Nephron (organoid): ENCODE results near the gene LIMK2.

Source experiments
- H3K27ac Mint-ChIP-seq, 3 experiments: 2 replicates each; pipeline ENCODE4 v1.8.0; 2020; ENCODE audit warnings: mixed read lengths in 3 of 3, mild to moderate bottlenecking in 2 of 3, moderate library complexity in 1 of 3
- H3K27me3 Mint-ChIP-seq: 2 replicates; pipeline ENCODE4 v1.8.0; 2021; ENCODE audit warnings: low read depth, mild to moderate bottlenecking, moderate library complexity, mixed read lengths
- H3K36me3 Mint-ChIP-seq: 2 replicates; pipeline ENCODE4 v1.8.0; 2020; ENCODE audit warnings: low read depth, mixed read lengths
- H3K4me1 Mint-ChIP-seq: 2 replicates; pipeline ENCODE4 v1.8.0; 2020; ENCODE audit warnings: mixed read lengths
- H3K4me3 Mint-ChIP-seq, 3 experiments: 2 replicates each; pipeline ENCODE4 v1.8.0; 2020; ENCODE audit warnings: mild to moderate bottlenecking in 3 of 3, mixed read lengths in 3 of 3, moderate library complexity in 2 of 3
- H3K9me3 Mint-ChIP-seq: 2 replicates; pipeline ENCODE4 v1.8.0; 2020; ENCODE audit warnings: mixed read lengths
- TF ChIP-seq, protein P1 (sequence below), 3 experiments: fragments of 200-600 bp; sonication (generic); IDR thresholded peaks; one replicate each; pipeline ENCODE4 v1.5.0; 2021; ENCODE audit warnings: antibody characterized with exemption in 3 of 3; ENCODE audit not compliant: unreplicated experiment in 3 of 3

LIMK2 gene

DNA sequence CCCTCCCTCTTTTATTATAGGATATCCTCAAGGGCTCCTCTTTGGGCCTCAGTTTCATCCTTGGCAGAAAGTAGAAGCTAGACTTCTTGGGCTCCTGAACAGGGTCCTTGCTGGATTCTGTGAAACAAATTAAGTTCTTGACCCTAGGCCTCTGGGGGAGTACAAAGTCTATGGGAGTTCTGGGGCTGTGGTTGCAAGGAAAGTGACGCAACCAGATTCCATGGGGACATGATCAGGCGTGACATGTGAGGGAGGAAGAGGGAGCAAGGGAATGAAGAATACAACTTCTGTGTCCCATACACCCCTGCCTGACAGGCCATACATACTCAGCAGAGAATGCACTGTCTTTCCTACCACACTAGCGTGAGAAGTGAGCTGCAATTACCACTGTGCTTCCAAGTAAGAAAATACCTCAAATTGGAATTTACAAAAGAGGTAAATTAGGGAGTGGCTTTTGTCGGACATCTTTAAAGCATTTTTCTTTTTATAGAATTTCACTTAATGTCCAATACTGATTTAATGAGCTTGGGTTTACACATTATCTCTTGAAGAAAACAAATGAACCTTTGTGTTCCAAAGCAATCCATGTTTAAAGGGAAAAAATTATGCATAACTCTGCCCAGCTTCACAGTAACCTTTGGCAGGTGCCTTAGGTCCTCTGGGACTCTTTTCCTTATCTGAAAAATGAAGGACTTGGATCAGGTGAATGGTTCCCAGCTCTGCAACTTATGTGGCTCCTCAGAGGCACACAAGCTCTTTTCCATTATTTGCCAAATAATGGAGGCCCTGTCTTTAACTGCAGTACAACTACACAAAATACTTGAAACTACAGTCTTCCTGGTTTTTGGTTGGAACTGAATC, 38.9 kb downstream of the LIMK2 start:
- Mint-ChIP-seq H3K27me3 (no peaks in the 10 kb centered on the region), H3K36me3 (peaks cover 6% of the 10 kb centered on the region), H3K4me3 (peak overlapping the region; percentile 89 to 93 (median 92)), H3K4me1 (peaks cover 60% of the 10 kb centered on the region), H3K9me3 (no peaks in the 10 kb centered on the region), H3K27ac (peak overlapping the region; percentile 68 to 95 (median 82))
- TF ChIP-seq, protein P1, sequence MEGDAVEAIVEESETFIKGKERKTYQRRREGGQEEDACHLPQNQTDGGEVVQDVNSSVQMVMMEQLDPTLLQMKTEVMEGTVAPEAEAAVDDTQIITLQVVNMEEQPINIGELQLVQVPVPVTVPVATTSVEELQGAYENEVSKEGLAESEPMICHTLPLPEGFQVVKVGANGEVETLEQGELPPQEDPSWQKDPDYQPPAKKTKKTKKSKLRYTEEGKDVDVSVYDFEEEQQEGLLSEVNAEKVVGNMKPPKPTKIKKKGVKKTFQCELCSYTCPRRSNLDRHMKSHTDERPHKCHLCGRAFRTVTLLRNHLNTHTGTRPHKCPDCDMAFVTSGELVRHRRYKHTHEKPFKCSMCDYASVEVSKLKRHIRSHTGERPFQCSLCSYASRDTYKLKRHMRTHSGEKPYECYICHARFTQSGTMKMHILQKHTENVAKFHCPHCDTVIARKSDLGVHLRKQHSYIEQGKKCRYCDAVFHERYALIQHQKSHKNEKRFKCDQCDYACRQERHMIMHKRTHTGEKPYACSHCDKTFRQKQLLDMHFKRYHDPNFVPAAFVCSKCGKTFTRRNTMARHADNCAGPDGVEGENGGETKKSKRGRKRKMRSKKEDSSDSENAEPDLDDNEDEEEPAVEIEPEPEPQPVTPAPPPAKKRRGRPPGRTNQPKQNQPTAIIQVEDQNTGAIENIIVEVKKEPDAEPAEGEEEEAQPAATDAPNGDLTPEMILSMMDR (IDR thresholded peaks at IDR 0.05; ENCODE audit: unreplicated experiment in 3 of 3) = no peak

DNA sequence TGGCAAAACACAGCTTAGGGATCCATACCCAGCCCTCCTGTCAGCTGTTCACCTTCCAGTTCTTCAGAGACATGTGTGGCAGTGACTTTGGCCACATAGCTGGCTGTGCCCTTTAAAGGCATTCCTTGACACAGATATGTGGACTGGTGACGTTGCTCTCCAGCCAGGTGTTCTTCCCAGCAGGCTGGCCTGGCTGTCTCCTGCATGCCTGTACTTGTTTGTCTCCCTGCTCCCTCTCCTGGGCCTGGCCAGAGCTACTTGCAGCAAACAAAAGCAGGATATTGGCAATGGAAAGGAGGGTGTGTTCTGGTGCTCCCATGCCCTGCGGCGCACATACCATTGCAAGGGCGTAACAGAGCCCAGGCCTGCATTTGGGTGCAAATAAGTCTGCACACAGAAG, 41.9 kb downstream of the LIMK2 start:
- TF ChIP-seq, protein P1 (IDR thresholded peaks at IDR 0.05; ENCODE audit: unreplicated experiment in 3 of 3) = no peak
- no peaks in the 10 kb centered on the region for H3K9me3 Mint-ChIP-seq
- H3K4me1 Mint-ChIP-seq = peaks cover 42% of the 10 kb centered on the region
- H3K27me3 Mint-ChIP-seq = no peaks in the 10 kb centered on the region
- H3K4me3 Mint-ChIP-seq = no peak overlapping the region
- H3K36me3 Mint-ChIP-seq = peaks cover 14% of the 10 kb centered on the region
- no peak overlapping the region for H3K27ac Mint-ChIP-seq

DNA sequence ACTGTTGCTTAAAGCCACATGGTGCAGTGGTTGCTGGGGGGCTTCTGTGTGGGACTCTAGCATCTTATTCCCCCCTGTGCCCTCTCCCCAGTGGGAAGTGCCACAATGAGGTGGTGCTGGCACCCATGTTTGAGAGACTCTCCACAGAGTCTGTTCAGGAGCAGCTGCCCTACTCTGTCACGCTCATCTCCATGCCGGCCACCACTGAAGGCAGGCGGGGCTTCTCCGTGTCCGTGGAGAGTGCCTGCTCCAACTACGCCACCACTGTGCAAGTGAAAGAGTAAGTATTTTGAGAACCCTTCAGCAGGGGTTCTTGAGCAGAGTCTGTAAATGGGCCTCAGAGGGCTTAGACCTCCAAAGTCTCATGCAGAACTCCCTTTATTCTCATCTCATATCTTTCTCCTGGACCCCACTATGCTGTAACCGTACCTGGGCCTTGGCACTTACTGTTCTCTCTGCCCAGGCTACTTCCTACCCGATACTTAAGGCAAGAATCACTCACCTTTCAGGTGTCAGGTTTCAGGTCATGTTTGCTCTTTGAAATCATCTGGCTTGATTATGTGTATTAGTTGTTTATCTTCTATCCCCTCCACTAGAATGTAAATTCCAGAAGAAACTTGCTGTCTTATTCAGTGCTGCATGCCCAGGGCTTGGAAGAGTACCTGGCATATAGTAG, 47.8 kb downstream of the LIMK2 start:
- Mint-ChIP-seq H3K36me3 (peaks cover 44% of the 10 kb centered on the region), H3K9me3 (no peaks in the 10 kb centered on the region)
- TF ChIP-seq, protein P1 (IDR thresholded peaks at IDR 0.05; ENCODE audit: unreplicated experiment in 3 of 3) = no peak

DNA sequence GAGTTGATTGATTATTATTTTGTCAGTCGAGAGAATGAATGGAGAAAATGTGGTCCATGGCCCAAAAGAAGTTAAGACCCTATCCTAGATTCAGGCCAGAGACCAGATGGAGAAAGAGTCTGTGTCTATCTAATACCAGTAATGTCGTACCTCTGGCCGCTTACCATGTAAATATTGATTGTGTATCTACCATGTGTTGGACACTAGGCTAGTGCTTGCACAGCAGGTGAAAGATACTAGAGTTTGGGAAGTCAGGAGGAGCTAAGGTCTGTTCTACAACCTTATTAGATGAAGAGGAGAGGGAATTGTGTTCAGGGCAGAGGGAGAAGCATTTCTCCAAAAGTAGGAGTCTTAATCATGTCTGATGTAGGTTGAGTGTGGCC, 48.4 kb downstream of the LIMK2 start:
- TF ChIP-seq, protein P1 (IDR thresholded peaks at IDR 0.05; ENCODE audit: unreplicated experiment in 3 of 3) = no peak
- peaks cover 40% of the 10 kb centered on the region for H3K36me3 Mint-ChIP-seq
- H3K27me3 Mint-ChIP-seq = no peaks in the 10 kb centered on the region
- H3K4me1 Mint-ChIP-seq = peaks cover 10% of the 10 kb centered on the region
- H3K27ac Mint-ChIP-seq = peak overlapping the region in 1 of 3 experiments; percentile 10
- H3K9me3 Mint-ChIP-seq = no peaks in the 10 kb centered on the region
- H3K4me3 Mint-ChIP-seq = no peak overlapping the region

More for the DNA sequence above, 47.8 kb downstream of the LIMK2 start:
- no peak overlapping the region for H3K27ac Mint-ChIP-seq
- H3K4me3 Mint-ChIP-seq = no peak overlapping the region
- peaks cover 15% of the 10 kb centered on the region for H3K4me1 Mint-ChIP-seq
- H3K27me3 Mint-ChIP-seq = no peaks in the 10 kb centered on the region

DNA sequence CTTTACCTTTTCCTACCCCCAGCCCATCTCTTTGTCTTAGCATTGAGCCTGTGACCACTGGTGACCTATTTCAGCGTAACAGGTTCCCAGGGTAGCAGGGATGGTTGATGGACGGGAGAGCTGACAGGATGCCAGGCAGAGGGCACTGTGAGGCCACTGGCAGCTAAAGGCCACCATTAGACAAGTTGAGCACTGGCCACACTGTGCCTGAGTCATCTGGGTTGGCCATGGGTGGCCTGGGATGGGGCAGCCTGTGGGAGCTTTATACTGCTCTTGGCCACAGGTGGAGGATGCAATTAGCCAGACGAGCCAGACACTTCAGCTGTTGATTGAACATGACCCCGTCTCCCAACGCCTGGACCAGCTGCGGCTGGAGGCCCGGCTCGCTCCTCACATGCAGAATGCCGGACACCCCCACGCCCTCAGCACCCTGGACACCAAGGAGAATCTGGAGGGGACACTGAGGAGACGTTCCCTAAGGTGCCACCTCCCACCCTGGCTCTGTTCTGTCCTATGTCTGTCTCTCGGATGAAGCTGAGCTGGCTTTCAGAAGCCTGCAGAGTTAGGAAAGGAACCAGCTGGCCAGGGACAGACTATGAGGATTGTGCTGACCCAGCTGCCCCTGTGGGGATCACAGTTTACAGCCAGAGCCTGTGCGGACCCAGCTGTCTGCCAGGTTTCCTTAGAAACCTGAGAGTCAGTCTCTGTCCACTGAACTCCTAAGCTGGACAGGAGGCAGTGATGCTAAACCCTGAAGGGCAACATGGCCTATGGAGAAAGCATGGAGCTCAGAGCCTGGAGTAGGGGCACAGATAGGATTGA, 50.4 kb downstream of the LIMK2 start:
- Mint-ChIP-seq H3K27me3 (no peaks in the 10 kb centered on the region), H3K4me1 (peaks cover 7% of the 10 kb centered on the region)

More for the DNA sequence above, 50.4 kb downstream of the LIMK2 start:
- TF ChIP-seq, protein P1 (IDR thresholded peaks at IDR 0.05; ENCODE audit: unreplicated experiment in 3 of 3) = no peak
- Mint-ChIP-seq H3K36me3 (peaks cover 54% of the 10 kb centered on the region), H3K9me3 (no peaks in the 10 kb centered on the region), H3K4me3 (peak overlapping the region in 1 of 3 experiments; percentile 57), H3K27ac (peak overlapping the region; percentile 80 to 98 (median 97))
